Measurements from ENCODE around the gene HOXA7.

HOXA7 gene

DNA sequence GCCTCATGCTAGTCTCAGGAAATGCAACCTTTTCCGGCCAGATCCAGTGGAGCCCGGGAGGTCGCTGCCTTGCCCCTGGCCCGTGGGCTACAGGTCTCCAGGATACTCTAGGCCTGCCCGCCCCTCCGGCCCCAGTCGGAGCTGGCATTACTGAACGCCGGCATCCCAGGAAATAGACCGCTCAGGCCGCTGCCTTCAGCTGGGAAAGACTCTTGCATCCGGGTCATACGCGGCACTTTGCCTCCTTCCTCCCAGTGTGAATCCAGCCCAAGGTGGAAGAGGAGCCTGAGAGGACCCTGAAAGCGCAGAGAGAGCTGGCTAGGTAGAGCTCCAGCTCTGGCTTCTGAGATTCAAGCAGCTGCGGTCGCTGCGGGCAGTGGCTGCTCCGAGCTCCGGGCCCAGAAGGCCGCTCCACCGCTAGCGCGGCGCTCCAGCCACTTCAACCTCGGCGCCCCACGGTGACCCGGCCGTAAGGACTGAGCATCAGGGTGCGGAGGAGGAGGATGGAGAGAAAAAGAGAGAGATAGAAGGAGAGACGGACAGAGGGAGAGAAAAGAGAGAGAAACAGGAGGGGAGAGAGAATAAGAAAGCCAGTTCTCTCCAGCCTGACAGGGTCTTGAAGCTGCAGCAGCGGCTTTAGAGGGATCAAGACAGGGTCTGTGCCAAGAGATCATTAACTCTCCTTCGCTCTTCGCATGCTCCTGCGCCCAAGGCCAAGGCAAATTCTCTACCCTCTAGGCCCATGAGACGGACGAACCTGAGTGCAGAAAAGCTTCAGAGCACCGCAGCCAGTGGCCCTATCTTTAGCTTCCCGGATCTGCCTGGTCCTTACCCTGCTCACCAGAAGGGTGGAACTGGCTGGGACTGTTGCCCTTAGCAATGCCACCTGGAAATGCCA, 19.4 kb upstream of the HOXA7 start:
- no peak overlapping the region for H3K4me3 ChIP-seq (ENCODE audit: low read length)
- no peak for DNase-seq (ENCODE audit: low read depth)
- TF ChIP-seq, protein P1, sequence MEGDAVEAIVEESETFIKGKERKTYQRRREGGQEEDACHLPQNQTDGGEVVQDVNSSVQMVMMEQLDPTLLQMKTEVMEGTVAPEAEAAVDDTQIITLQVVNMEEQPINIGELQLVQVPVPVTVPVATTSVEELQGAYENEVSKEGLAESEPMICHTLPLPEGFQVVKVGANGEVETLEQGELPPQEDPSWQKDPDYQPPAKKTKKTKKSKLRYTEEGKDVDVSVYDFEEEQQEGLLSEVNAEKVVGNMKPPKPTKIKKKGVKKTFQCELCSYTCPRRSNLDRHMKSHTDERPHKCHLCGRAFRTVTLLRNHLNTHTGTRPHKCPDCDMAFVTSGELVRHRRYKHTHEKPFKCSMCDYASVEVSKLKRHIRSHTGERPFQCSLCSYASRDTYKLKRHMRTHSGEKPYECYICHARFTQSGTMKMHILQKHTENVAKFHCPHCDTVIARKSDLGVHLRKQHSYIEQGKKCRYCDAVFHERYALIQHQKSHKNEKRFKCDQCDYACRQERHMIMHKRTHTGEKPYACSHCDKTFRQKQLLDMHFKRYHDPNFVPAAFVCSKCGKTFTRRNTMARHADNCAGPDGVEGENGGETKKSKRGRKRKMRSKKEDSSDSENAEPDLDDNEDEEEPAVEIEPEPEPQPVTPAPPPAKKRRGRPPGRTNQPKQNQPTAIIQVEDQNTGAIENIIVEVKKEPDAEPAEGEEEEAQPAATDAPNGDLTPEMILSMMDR (IDR thresholded peaks at IDR 0.05; ENCODE audit: insufficient read depth, low read depth, low read length, missing control alignments), result no peak

DNA sequence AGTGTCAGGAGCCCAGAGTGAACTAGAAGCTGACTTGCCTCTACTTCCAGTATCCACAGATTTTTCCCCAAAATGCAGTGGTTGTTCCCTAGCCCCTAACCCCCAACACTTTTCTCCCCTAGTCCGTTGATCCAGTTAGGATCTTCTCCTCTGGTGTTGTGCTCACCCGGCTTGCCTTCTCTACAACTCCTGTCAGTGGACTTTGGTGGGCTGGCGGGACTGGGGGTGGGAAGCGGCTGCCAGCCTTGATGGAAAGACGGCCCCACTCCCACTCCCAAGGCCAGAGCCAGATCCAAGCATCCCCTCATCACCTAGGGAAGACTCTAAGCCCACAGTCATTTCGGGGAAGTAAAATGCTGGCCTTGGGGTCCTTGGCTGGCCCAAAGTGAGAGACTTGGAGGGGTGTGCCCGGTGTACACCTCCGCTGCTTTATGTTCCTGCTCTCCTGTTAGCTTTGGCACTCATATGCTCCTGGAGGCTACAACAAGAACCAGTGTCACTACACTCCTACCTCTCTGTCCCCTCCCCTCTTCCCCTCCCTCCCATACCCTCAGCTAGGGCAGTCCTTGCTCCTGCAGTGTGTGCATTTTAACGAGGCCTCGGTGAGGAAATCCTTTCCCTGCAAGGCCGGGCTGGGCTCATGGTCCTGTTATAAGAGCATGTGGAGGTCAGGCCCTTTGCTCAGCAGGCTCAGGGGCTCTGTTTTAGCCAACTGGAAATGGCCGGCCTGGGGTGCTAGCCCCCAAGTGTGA, 18.6 kb upstream of the HOXA7 start:
- DNase-seq (ENCODE audit: low read depth), result no peak

DNA sequence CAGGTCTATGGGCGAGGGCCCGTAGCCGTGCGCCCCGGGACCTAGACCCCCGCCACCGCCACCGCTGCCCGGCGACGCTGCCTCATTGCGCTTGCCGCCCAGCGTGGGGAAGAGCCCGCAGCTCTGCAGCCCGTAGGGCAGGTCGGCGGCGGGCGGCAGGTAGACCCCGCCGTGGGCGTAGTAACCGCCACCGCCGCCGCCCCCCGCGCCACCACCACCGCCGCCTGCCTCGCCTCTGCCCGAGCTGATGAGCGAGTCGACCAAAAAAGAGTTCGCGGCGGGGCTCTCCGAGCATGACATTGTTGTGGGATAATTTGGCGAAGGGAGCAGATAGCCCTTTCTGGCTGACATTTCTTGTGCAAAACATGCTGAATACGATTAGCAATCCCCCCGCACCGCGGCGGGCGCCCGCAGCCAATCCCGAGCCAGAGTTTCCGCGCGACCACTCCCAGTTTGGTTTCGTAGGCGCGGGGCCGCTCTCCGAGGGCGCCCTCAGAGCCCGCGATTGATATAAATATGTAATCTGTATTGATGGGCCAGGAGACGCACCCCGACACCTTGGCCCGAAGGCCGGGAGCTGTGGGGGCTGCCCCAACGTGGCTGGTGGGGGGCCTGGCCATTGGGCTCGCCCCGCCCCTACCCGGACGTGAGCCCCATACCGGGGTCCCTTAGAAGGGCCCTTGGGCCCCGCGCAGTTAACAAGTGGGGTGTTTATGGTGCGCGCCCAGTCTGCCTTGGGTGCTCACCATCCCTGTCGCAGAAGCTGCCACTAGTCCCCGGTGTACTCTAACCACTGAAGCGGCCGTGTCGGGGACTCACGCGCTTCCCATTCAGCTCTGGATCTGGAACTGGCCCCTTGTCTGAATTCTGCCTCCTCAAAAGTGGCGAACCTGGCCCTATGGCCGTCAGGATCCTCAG, 17.7 kb upstream of the HOXA7 start, which contains the start of gene HOXA10:
TSS of gene HOXA10 (minus strand) at position 365 of the 918 bp plus-strand sequence. CDS start at position 351, 14 bp downstream.
- no peak within 1 kb of the TSS for H3K4me3 ChIP-seq (ENCODE audit: low read length)
- TF ChIP-seq, protein P1 (IDR thresholded peaks at IDR 0.05; ENCODE audit: insufficient read depth, low read depth, low read length, missing control alignments), result no peak
- no peak for DNase-seq (ENCODE audit: low read depth)

More for the DNA sequence above, 18.6 kb upstream of the HOXA7 start:
- H3K4me3 ChIP-seq (ENCODE audit: low read length), result no peak overlapping the region
- TF ChIP-seq, protein P1 (IDR thresholded peaks at IDR 0.05; ENCODE audit: insufficient read depth, low read depth, low read length, missing control alignments), result no peak

DNA sequence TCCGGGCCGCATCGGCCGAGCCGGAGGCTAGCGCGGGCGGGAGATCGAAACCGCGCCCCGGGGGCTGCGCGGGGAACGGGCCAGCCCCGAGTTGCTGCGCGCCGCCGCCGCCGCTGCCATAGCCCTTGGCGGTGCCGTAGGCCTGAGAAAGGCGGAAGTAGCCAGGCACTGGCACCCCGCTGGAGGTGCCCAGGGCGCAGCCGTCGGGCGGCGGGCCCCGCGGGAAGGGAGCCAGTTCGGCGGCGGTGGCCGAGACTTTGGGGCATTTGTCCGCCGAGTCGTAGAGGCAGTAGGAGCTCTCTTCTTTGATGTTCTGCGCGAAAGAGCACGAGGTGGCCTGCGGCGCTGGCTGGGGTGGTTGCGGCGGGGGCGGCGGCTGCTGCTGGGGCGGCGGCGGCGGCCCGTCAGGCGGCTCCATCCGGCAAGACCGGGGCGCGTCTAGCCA, 17.1 kb upstream of the HOXA7 start:
- no peak for DNase-seq (ENCODE audit: low read depth)
- TF ChIP-seq, protein P1 (IDR thresholded peaks at IDR 0.05; ENCODE audit: insufficient read depth, low read depth, low read length, missing control alignments), result no peak
- no peak overlapping the region for H3K4me3 ChIP-seq (ENCODE audit: low read length)

DNA sequence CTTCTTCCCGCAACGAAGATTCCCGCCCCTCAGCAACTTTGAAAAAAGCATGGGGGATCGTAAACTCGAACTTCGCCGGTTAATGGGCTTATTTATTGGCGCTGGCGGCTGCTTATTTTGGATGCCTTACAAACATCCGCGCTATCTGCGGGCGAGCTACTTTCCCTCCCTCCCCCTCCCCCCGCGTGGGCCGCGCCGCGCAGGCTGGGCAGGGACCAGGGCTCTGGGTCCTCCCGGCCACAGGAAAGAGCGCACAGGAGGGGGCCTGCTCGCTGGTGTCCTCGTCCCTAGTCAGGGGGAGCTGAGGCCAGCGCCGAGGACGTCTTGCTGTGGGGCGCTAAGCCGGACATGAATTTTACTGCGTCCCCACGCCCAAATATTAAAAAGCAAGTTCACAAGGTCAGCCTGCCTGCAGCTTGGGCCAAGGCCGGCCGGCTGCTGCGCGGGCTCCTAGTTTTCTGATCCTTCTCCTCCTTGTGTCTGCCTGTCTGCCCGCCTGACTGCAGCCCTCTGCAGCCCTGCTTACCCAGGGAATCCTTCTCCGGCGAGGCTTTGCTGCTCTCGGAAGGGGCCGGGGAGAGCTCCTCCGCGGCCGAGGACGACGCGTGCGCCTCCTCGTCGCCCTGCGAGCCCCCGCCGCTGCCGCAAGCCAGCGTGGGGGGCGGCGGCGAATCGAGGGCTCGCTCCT, 16.5 kb upstream of the HOXA7 start:
- TF ChIP-seq, protein P1 (IDR thresholded peaks at IDR 0.05; ENCODE audit: insufficient read depth, low read depth, low read length, missing control alignments), result no peak
- no peak for DNase-seq (ENCODE audit: low read depth)
- H3K4me3 ChIP-seq (ENCODE audit: low read length), result no peak overlapping the region

DNA sequence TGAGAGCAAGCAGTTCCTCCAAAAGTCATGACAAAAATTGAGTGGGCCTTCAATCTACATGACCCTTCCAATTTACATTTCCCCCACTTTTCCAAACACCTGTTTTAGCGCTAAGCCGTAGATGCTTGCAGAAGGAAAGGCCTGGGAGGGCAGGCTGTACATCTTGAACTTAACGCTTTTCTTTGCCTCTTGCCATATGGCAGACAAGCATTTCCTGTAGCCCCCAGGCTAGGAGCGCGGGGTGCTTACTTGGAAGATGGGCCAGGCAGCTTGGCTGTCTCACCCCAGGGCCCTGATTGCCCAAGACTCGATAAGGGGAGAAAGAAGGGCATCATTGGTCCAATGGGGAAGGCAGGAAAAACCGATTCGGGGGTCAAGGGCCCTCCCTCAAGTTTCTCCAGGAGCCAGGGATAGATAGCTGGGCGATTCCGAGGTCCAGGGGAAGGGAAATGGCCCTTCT, 15.9 kb upstream of the HOXA7 start:
- no peak overlapping the region for H3K4me3 ChIP-seq (ENCODE audit: low read length)
- TF ChIP-seq, protein P1 (IDR thresholded peaks at IDR 0.05; ENCODE audit: insufficient read depth, low read depth, low read length, missing control alignments), result no peak
- no peak for DNase-seq (ENCODE audit: low read depth)

All from epithelial cell of esophagus (primary cell).